GM18508 (cell line): ENCODE measurements around the gene MACROD2.
"Not testable (repeated sequence)": the region's sequence is repeated elsewhere in the genome, so short reads cannot be mapped to it uniquely, and the experiment has no call there.

ENCODE experiments used
- ATAC-seq: cut with Tn5 transposase; IDR thresholded peaks from one replicate; pipeline ENCODE4 v1.9.1; 2021; ENCODE audit warnings: moderate number of reproducible peaks; ENCODE audit not compliant: insufficient read depth, unreplicated experiment

Gene MACROD2

GRCh38 chr20:14445310-14445709, 450.0 kb downstream of the MACROD2 start:
- ATAC-seq: no peak

GRCh38 chr20:14445902-14446301, 450.6 kb downstream of the MACROD2 start:
- no peak for ATAC-seq

DNA sequence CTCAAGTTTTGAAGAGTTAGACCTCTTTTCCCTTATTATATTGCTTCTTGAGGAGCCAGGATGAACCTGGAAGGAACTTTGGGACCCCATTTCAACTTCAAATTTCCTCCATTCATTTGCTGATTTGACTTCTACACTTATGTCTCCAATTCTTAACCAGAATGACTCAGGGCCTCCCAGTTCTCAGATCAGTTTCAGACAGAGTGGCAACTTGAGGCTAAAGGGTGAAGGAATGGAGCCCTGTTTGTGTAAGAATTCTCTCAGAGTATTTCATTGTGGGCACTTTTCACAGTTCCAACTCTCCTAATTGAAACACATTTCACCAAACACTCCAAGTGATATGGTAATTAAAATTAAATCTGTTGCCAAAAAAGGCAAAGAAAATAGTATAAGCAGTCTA, 451.1 kb downstream of the MACROD2 start:
- ATAC-seq: no peak

DNA sequence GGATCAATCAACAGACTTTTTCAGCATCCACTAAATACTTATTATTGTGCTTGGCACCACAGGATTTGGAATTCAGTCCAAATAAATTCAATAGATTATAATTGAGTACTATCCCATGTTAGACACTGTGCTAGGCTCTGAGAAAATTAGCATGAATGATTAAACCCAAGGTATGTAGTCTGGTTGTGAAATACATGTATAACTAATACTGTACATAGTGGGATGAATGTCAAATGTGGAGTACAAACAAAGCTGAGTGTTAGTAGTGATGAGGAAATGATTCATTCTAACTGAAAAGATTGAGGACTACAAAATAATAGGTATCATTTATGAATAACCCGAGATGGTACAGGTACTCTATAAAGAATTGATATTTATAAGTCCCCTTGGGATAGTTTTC, 454.0 kb downstream of the MACROD2 start:
- no peak for ATAC-seq

- ATAC-seq: no peak
Measured at GRCh38 chr20:14450256-14450655, 454.9 kb downstream of the MACROD2 start.

DNA sequence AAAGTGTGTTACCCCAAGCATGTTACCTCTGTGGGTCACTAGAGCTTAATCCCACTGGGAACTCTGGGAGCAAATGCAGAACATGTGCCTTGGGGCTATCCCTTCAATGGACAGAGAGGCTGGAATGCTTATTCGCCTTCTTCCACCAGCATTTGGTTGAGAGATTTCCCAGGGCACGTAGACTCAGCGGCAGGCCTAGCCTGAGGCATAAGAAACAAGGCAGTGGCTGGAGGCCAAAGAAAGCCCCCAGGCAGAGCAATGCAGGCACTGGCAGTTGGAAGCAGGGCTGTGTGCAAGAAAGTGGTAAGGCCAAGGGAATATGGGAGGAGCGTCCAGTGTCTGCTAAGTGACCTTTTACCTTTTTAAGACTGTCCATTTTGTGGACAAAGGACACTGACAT, 456.1 kb downstream of the MACROD2 start:
- ATAC-seq: no peak

DNA sequence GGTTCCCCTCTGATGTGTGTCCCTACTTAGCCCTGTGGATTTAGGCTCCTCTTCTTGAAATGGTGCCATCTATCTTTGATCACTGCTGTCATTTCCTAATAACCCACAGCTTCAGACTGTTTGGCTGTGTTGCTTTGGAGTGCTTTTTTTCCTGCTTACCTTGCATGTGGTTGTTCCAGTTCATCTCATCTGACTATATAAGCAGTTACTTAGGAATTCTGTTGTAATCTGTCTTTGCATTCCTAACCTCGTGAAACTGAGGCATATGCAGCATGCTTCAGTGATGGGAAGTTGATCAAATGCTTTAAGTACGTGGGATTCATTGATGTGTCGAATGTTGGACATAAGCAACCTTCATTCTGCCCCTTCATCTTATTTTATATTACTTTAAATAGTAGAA, 457.9 kb downstream of the MACROD2 start:
- ATAC-seq: no peak

DNA sequence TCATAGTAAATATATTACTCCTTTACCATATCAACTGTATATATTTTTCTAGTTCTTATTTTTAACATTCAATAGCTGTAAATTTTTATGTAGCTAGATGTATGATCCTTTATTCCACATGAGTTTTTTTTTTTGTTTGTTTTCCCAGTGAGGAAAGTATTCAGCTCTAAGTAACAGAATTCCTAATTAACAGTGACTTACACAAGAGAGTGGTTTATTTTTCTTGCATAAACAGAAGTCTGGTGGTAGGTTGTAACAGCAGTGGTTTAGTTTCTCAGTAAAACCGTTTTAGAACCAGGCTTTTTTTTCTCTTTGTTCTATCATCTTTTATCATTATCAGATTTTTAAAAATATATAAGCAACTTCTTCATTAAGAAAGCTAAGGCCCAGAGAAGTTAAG, 459.0 kb downstream of the MACROD2 start:
- no peak for ATAC-seq

- ATAC-seq: not testable (repeated sequence)
Measured at GRCh38 chr20:14467104-14467827, 471.9 kb downstream of the MACROD2 start.

DNA sequence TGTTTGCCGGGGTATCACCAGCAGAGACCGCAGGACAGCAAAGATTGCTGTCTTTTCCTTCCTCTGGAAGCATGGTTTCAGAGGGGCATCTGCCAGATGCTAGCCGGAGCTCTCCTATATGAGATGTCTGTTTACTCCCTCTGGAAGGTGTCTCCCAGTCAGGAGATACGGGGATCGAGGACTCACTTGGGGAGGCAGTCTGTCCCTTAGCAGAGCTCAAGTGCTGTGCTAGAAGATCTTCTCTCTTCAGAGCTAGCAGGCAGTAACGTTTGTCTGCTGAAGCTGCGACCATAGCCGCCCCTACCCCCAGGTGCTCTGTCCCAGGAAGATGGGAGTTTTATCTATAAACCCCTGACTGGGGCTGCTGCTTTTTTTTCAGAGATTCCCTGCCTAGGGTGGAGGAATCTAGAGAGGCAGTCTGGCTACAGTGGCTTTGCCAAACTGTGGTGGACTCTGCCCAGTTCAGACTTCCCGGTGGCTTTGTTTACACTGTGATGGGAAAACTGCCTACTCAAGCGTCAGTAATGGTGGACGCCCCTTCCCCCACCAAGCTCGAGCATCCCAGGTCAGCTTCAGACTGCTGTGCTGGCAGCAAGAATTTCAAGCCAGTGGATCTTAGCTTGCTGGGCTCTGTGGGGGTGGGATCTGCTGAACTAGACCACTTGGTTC, 475.0 kb downstream of the MACROD2 start:
- no peak for ATAC-seq

- no peak for ATAC-seq
Measured at GRCh38 chr20:14470977-14471661, 475.8 kb downstream of the MACROD2 start.

DNA sequence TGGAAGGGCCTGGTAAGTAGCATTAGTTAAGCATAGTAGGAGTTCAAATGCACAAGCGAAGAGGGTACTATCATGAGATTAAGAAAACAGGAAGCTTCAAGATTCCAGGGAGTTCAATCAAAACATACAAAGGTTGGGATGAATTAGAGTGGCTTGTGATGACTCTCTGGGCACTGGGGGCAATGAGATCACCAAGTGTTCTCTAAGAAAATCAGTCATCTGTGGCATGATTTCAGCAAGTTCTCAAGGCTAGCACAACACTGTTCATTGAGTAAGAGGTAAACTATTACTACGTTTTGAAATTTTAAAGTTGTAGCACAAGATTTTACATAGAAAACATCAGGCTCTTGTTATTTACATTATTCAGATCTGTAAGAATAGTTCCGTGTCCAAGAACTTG, 481.8 kb downstream of the MACROD2 start:
- ATAC-seq: no peak

- no peak for ATAC-seq
Measured at GRCh38 chr20:14478126-14478525, 482.8 kb downstream of the MACROD2 start.

GRCh38 chr20:14481863-14482262, 486.5 kb downstream of the MACROD2 start:
- no peak for ATAC-seq

- no peak for ATAC-seq
Measured at GRCh38 chr20:14488212-14488611, 492.9 kb downstream of the MACROD2 start.

GRCh38 chr20:14488756-14489479, 493.6 kb downstream of the MACROD2 start:
- ATAC-seq: no peak

GRCh38 chr20:14489544-14489943, 494.2 kb downstream of the MACROD2 start:
- no peak for ATAC-seq

DNA sequence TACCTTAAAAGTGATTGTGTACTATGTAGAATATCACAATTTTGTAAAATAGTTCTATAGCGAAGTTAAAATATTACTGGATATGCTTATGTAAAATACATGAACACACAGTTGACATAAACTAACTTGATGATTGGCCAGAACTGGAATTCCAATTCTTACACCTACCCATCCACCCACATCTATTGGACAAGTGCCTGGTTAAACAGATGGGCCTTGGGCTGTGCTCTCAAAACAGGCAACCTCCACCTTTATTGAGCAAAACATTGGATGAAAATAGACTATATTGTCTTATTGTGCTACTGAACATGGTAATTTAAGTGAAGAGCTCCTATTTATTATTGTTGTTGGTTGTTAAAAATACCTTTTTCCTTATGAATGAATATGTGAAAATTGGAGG, 496.1 kb downstream of the MACROD2 start:
- ATAC-seq: no peak

GRCh38 chr20:14493408-14493807, 498.1 kb downstream of the MACROD2 start:
- no peak for ATAC-seq

GRCh38 chr20:14494355-14494754, 499.0 kb downstream of the MACROD2 start:
- no peak for ATAC-seq

- ATAC-seq: no peak
Measured at GRCh38 chr20:14495066-14495465, 499.8 kb downstream of the MACROD2 start.
